Measurements from ENCODE around the gene DYNLRB1.

Gene DYNLRB1

DNA sequence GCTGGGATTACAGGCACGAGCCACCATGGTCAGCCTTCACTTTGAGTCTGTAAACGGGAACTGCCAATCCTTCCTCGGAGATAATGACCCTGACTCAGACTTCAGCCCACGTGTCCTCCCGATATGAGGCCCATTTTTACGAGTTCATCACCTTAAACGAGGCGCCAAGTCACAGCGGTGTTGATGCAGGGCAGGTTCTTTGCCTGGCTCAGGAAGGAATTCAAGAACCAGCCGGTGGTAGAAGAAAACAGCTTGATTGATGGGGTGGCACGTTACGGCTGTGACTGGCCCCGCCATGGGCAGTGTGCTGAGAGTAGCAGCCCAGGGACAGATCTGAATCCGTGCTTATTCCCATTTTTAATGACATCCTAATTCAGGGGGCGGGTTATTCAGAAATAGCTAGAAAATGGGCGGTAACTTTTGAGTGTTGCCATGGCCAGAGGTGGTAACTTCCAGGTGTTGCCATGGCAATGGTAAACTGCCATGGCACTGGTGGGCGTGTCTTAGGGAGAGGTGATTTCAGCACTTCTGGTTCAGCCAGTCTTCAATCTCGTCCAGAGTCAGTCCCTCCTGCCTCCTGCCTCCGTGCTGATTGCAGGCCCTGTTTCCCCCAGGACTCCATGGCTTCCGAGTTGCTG, 33.2 kb downstream of the DYNLRB1 start:
- TF ChIP-seq, protein P1, sequence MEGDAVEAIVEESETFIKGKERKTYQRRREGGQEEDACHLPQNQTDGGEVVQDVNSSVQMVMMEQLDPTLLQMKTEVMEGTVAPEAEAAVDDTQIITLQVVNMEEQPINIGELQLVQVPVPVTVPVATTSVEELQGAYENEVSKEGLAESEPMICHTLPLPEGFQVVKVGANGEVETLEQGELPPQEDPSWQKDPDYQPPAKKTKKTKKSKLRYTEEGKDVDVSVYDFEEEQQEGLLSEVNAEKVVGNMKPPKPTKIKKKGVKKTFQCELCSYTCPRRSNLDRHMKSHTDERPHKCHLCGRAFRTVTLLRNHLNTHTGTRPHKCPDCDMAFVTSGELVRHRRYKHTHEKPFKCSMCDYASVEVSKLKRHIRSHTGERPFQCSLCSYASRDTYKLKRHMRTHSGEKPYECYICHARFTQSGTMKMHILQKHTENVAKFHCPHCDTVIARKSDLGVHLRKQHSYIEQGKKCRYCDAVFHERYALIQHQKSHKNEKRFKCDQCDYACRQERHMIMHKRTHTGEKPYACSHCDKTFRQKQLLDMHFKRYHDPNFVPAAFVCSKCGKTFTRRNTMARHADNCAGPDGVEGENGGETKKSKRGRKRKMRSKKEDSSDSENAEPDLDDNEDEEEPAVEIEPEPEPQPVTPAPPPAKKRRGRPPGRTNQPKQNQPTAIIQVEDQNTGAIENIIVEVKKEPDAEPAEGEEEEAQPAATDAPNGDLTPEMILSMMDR (IDR thresholded peaks at IDR 0.05), result no peak

DNA sequence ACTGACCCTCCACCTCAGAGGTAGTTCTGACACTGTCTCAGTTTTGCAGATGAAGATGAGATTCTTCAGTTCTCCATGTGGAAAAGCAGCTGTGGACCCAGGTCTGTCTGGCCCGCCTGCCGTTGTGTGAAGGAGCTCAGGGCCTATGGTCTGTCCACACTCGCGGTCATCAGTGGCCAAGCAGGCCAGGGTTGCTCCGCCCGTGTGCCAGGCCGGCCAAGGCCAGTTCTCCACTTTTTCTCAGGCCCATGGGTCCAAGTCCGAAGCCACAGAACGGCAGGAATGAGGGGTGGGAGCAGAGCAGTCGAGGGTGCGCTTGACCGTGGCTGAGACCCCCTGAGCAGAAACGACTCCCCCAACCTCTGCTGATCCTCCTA, 33.7 kb downstream of the DYNLRB1 start:
- TF ChIP-seq, protein P1 (IDR thresholded peaks at IDR 0.05), result no peak

DNA sequence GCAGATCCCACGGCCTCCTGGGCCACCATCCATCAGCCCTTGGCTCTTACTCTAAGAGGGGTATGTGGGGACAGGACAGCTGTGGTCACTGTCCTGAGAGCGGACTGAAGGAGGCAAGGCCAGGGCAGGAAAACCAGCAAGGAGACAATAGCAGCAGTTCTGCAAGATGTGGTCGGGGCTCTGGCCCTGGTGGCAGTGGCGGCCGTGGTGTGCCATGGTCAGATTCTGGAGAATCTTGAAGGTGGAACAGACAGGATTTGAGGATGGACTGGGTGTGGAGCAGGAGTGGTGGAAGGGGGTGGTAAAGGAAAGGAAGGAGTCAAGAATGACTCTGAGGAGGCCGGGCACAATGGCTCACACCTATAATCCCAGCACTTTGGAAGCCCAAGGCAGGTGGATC, 36.3 kb downstream of the DYNLRB1 start:
- TF ChIP-seq, protein P1 (IDR thresholded peaks at IDR 0.05), result no peak

DNA sequence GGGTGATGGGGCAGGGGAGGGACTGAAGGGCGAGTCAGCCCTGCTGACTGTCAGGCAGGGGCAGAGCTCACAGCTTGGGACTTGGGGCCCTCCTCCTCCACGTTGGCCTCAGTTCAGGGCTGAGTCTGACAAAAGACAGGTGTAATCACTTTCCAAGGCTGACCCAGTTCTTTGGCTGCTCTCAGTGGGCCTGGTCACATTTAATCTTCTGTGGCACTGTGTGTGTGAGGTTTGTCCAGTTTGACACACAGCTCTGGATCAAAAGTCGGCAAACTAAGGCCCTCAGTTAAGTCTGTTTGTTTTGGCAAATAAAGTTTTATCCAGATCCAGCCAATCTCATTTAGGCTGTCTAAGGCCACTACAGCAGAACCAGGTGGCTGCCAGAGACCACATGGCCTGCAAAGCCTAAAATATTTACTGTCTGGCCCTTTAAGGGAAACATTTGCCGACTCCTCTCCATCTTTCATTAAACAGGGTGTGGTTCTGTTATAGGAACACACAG, 37.2 kb downstream of the DYNLRB1 start:
- TF ChIP-seq, protein P1 (IDR thresholded peaks at IDR 0.05), result no peak

DNA sequence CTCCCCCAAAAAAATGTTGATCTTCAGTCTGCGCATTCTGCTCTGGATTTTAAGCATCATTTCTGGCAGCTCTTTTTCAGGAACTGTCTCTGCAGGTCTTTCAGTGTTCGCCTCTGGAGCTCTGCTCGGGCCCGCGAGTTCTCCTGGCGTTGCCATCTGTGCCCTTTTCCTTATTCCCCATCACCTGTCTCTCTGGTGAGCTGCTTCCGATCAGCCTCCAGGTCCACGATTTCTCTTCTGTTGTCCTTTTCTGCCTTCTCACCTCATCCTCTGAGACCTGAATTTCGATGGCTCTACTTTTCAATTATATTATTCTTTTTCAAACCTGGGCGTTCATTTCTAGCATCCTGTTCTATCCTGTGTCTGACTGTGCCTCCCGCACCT, 41.7 kb downstream of the DYNLRB1 start:
- TF ChIP-seq, protein P1 (IDR thresholded peaks at IDR 0.05), result no peak

DNA sequence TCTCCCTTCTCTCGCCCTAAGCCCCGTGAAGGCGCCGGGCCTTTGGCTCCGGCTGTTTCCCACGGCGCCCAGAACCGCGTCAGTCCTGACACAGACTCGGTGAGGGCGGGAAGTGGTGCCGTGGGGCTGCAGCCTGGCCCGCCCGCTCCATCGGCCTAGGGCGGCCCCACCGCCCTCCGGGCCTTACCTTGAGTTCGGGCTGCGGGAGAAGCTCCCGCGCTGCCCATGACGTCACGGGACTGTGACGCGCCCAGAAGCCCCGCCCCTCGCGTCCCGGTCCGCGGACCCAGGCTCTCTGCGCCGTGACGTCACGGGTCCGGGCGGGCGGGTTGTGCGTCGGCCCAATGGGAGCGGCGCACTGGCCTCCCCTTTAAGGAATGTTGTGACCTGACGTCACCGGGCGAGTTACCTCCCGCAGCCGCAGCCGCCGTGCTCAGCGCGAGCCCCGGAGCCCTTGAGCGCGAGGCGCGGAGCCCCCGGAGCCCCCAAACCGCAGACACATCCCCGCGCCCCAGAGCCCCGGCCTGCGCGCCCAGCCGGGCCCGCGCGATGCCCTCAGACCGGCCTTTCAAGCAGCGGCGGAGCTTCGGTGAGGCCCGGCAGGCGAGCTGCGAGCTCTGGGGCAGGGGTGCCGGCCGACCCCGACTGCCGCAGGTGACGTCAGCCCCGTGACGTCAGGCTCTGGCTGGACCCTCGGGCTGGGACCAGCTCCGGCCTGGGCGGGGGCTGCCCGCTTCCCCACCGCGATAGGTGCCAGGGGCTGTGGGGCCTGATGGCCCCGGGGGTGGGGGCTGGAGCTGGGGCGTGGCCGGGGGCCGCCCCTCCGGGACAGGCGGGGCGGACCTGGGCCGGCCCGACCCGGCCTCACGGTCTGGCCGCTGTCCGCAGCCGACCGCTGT, 42.3 kb downstream of the DYNLRB1 start, which contains the start of gene MAP1LC3A:
TSS of gene MAP1LC3A (plus strand) at position 399 of the 899 bp plus-strand sequence. CDS start at position 550, 151 bp downstream.
- TF ChIP-seq, protein P1 (IDR thresholded peaks at IDR 0.05), result no peak

DNA sequence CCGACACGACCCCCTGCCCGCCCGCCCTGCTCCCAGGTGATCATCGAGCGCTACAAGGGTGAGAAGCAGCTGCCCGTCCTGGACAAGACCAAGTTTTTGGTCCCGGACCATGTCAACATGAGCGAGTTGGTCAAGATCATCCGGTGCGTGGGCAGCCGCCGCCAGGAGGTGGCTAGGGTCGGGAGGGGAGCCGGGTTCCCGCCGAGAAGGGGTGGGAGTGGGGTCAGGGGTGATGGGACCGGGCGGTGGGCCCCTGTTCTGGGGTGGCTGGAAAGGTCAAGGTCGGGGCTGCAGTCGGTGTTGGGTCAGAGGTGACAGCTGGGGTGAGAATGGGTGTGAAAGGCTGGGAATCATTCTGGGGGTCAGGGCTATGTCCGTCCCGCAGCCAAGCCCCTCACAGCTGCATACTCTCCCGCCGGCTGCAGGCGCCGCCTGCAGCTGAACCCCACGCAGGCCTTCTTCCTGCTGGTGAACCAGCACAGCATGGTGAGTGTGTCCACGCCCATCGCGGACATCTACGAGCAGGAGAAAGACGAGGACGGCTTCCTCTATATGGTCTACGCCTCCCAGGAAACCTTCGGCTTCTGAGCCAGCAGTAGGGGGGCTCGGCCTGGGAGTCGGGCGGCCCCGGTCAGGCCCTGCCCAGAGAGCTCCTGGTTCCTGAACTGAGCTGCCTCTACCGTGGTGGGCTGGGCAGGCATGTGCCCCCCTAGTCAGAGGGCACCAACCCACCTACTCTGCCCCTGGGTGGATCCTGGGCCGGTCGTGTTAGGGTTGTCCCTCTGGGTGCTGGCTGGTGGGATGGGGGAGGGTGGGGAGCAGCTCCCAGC, 43.3 kb downstream of the DYNLRB1 start:
- TF ChIP-seq, protein P1 (IDR thresholded peaks at IDR 0.05), result no peak
